Measurements from ENCODE around the gene NFKB1. TPM values are rescaled to one million over a fixed set of nuclear protein-coding genes. Genes with fewer than 3 reads are reported as not detected.

Gene NFKB1
- polyA plus RNA-seq, 2 of the 4 experiments (the other 2 are of a cell fraction): 15.2 to 18.3 TPM

- Histone ChIP-seq H3K4me3 (no peak overlapping the region), H3K4me1 (no peaks in the 10 kb centered on the region), H3K9me3 (peaks cover 12% of the 10 kb centered on the region; the same call in 2 of the 3 replicates), H3K4me2 (no peak overlapping the region), H3K27ac (no peak overlapping the region)
- DNase-seq (ENCODE audit: low read depth in 1 of 2, low spot score in 1 of 2): no peak
- WGBS (ENCODE audit: missing lambda C conversion rate): 74% methylated on average over 3 of the region's 3 CpGs
- no peak for FAIRE-seq
- TF ChIP-seq CBX2 (IDR thresholded peaks at IDR 0.05; ENCODE audit: borderline replicate concordance, low read depth) (no peak), PHF8 (IDR thresholded peaks at IDR 0.05; ENCODE audit: borderline replicate concordance, low read depth) (no peak), FOSB (CRISPR knock-in tag; IDR thresholded peaks at IDR 0.05) (no peak), CEBPB (IDR thresholded peaks at IDR 0.05) (no peak)
- CTCF ChIA-PET: no interaction called here
- POLR2A ChIA-PET: no interaction called here
- ATAC-seq: no peak
These were observed 18.8 kb downstream of the NFKB1 start for GRCh38 chr4:102519925-102520324.

GRCh38 chr4:102521570-102521969, 20.4 kb downstream of the NFKB1 start:
- H3K9me3 ChIP-seq: peaks cover under 1% of the 10 kb centered on the region; the same call in 2 of the 3 replicates
- no peaks in the 10 kb centered on the region for H3K4me1 ChIP-seq
- 97% methylated on average over 1 of the region's 1 CpG for WGBS (ENCODE audit: missing lambda C conversion rate)
- no peak for ATAC-seq
- CTCF ChIA-PET: no interaction called here
- no peak overlapping the region for H3K4me2 ChIP-seq
- DNase-seq (ENCODE audit: low read depth in 1 of 2, low spot score in 1 of 2): no peak
- FAIRE-seq: no peak
- POLR2A ChIA-PET: no interaction called here
- H3K27ac ChIP-seq: no peak overlapping the region
- no peak for TF ChIP-seq HOXB5 (CRISPR knock-in tag; IDR thresholded peaks at IDR 0.05)
- no peak for TF ChIP-seq RCOR1 (IDR thresholded peaks at IDR 0.05; ENCODE audit: low read depth, low read length)
- TF ChIP-seq TP53 (CRISPR knock-in tag; IDR thresholded peaks at IDR 0.05): no peak
- TF ChIP-seq RARB (CRISPR knock-in tag; IDR thresholded peaks at IDR 0.05): no peak
- no peak for TF ChIP-seq ZSCAN20 (CRISPR knock-in tag; IDR thresholded peaks at IDR 0.05)
- no peak for TF ChIP-seq SREBF2 (IDR thresholded peaks at IDR 0.05)
- no peak for TF ChIP-seq PBX3 (IDR thresholded peaks at IDR 0.05)
- no peak overlapping the region for H3K4me3 ChIP-seq

GRCh38 chr4:102522031-102522440, 20.9 kb downstream of the NFKB1 start:
- TF ChIP-seq, protein P1, sequence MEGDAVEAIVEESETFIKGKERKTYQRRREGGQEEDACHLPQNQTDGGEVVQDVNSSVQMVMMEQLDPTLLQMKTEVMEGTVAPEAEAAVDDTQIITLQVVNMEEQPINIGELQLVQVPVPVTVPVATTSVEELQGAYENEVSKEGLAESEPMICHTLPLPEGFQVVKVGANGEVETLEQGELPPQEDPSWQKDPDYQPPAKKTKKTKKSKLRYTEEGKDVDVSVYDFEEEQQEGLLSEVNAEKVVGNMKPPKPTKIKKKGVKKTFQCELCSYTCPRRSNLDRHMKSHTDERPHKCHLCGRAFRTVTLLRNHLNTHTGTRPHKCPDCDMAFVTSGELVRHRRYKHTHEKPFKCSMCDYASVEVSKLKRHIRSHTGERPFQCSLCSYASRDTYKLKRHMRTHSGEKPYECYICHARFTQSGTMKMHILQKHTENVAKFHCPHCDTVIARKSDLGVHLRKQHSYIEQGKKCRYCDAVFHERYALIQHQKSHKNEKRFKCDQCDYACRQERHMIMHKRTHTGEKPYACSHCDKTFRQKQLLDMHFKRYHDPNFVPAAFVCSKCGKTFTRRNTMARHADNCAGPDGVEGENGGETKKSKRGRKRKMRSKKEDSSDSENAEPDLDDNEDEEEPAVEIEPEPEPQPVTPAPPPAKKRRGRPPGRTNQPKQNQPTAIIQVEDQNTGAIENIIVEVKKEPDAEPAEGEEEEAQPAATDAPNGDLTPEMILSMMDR (IDR thresholded peaks at IDR 0.05): no peak
- TF ChIP-seq CBX8 (IDR thresholded peaks at IDR 0.05) (no peak), BHLHE40 (IDR thresholded peaks at IDR 0.05; ENCODE audit: low read depth, low read length) (no peak), PHF8 (IDR thresholded peaks at IDR 0.05; ENCODE audit: borderline replicate concordance, low read depth) (no peak), EHF (CRISPR knock-in tag; IDR thresholded peaks at IDR 0.05) (no peak), NR3C1 (IDR thresholded peaks at IDR 0.05) (no peak), E2F6 (IDR thresholded peaks at IDR 0.05; ENCODE audit: borderline replicate concordance, low read depth) (no peak), ZFP36 (IDR thresholded peaks at IDR 0.05; ENCODE audit: borderline replicate concordance, partially characterized antibody) (no peak), HOXB13 (CRISPR knock-in tag; IDR thresholded peaks at IDR 0.05; ENCODE audit: low read depth) (no peak), FOSB (CRISPR knock-in tag; IDR thresholded peaks at IDR 0.05) (no peak), JUNB (IDR thresholded peaks at IDR 0.05) (no peak), TFCP2L1 (CRISPR knock-in tag; IDR thresholded peaks at IDR 0.05) (no peak), RNF2 (IDR thresholded peaks at IDR 0.05; ENCODE audit: borderline replicate concordance, low read depth) (no peak), ZC3H11A (IDR thresholded peaks at IDR 0.05) (no peak), CHD2 (IDR thresholded peaks at IDR 0.05; ENCODE audit: low read length, partially characterized antibody) (no peak), KDM5A (IDR thresholded peaks at IDR 0.05) (no peak)
- TF ChIP-seq, protein P2, sequence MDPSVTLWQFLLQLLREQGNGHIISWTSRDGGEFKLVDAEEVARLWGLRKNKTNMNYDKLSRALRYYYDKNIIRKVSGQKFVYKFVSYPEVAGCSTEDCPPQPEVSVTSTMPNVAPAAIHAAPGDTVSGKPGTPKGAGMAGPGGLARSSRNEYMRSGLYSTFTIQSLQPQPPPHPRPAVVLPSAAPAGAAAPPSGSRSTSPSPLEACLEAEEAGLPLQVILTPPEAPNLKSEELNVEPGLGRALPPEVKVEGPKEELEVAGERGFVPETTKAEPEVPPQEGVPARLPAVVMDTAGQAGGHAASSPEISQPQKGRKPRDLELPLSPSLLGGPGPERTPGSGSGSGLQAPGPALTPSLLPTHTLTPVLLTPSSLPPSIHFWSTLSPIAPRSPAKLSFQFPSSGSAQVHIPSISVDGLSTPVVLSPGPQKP (IDR thresholded peaks at IDR 0.05; ENCODE audit: low read depth, low read length): no peak
- POLR2A ChIA-PET: no interaction called here
- Histone ChIP-seq H3K4me3 (no peak overlapping the region), H3K27ac (no peak overlapping the region), H3K9me3 (no peaks in the 10 kb centered on the region; the same call in 2 of the 3 replicates), H3K4me2 (no peak overlapping the region), H3K4me1 (no peaks in the 10 kb centered on the region)
- FAIRE-seq (no peak), DNase-seq (ENCODE audit: low read depth in 1 of 2, low spot score in 1 of 2) (no peak), ATAC-seq (no peak)
- CTCF ChIA-PET: no interaction called here
- 77% methylated on average over 3 of the region's 3 CpGs for WGBS (ENCODE audit: missing lambda C conversion rate)

Data from A549 (cell line).